AG09309 (cell line): ENCODE measurements around the gene MAT1A.
"Not testable (repeated sequence)": the region's sequence is repeated elsewhere in the genome, so short reads cannot be mapped to it uniquely, and the experiment has no call there.

Source experiments
- DNase-seq: peaks from one replicate; pipeline ENCODE4 v3.0.0-alpha.2; 2010; ENCODE audit warnings: low read depth
- H3K4me3 ChIP-seq: 2 replicates; pipeline ENCODE4 v1.5.1; 2011; ENCODE audit warnings: mild to moderate bottlenecking, low read depth, low read length, moderate library complexity; ENCODE audit not compliant: control insufficient read depth

MAT1A gene

DNA sequence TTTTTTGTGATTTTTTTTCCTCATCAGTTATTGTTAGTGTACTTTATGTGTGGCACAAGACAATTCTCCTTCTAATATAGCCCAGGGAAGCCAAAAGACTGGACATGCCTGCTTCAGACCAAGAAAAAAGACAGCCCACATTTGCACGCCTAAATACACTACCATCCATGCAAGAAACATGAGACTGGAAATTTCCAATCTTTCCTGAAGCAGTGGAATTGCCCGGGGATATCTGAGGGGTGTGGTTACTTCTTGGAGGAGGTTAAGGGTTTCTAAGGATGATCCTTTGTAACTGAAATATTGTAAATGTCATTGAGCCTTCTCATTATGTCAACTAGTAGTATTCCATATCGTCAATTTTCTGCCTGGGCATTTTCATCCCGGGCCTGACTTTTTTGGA, 47.1 kb downstream of the MAT1A start:
- DNase-seq, H3K4me3 ChIP-seq: not testable (repeated sequence)

DNA sequence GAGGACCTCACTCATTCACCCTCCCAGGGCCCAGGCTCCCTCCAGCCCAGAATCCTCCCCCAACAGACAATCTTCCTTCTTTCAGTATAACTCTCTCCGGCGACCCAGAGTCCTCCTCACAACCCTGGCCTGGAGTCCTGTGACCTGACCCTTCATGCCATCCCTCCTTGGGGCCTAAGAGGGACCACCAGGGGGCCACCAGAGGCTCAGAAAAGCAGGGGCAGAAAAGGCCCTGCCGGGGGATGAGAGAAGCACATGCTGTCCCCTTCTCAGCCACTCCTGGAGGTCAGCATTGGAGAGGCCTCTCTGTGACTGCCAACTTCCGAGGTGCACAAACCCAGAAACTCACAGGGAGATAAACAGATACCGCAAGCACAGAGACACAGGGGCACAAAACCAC, 53.0 kb downstream of the MAT1A start:
- DNase-seq, result not testable (repeated sequence)

DNA sequence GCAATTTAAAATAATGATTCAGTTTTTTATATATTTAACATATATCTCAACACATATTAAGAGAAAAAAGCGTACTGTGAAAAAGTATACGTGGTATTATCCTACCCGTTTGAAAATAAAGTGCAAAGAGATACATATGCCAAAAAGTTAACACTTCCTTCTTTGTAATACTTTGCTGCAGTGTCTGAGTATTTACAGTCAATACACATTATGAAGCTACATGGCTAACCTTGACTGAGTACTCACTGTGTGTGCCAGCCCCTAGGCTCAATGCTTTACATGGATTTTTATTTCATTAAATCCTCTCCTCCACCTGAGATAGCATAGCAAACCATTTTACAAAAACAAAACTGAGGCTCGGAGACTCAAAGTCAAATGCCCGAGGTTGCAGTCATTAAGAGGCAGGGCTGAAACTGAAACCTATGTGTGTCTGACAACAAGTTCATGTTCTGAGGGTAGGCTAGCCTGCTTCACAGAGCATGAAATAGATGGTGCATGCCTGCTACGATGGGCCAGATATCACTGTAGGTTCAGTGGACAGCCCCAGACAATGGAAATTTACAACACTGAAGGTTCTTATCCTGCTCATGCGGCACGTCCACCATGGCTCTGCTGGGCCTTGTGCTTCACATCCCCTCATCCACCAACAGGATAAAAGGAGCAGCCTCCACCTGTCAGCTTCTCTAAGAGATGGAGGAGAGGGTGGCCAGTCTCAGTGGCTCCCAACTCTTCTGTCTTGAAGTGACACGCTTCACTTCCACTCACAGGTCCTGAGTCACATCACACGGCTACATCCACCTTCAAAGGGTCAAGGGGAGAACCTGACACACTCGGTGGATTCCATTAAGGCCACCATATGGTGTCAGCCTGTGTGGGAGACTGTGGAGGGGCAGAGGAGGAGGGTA, 54.9 kb downstream of the MAT1A start:
- not testable (repeated sequence) for H3K4me3 ChIP-seq, DNase-seq

More for the DNA sequence above, 53.0 kb downstream of the MAT1A start:
- H3K4me3 ChIP-seq, result not testable (repeated sequence)

DNA sequence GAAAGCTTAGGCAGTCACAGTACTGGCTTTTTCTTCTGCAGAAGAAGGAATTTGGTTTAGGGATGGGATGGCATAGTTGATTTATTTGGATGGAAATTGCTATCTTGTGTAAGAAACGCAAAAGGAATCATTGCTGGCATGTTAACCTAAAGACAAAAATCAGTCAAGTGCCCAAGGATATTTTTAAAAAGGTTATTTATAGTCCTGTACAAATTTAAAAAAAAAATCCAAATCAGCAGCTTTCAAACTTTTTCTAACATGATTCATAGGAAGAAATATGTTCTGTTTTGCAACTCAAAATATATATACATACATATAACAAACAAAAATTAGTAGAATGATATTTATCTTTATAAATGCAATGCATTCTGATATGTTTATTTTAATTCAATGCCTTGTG, 55.6 kb downstream of the MAT1A start:
- not testable (repeated sequence) for H3K4me3 ChIP-seq, DNase-seq

DNA sequence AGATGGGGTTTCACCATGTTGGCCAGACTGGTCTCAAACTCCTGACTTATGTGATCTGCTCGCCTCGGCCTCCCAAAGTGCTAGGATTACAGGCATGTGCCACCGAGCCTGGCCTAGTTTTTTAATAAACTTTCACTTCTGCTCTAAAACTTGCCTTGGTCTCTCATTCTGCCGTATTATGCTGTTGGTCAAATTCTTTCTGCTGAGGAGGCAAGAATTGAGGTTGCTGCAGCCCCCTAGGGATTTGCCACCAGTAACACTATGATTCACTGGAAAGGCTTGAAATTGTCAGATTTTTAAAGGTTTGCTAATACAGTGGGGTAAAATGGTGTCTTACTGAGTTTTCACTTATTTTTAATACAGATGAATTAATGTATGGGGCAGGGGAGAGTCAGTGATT, 62.7 kb downstream of the MAT1A start:
- not testable (repeated sequence) for DNase-seq, H3K4me3 ChIP-seq

DNA sequence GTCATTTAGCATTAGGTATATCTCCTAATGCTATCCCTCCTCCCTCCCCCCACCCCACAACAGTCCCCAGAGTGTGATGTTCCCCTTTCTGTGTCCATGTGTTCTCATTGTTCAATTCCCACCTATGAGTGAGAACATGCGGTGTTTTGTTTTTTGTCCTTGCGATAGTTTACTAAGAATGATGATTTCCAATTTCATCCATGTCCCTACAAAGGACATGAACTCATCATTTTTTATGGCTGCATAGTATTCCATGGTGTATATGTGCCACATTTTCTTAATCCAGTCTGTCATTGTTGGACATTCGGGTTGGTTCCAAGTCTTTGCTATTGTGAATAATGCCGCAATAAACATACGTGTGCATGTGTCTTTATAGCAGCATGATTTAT, 66.4 kb downstream of the MAT1A start:
- DNase-seq, H3K4me3 ChIP-seq: not testable (repeated sequence)
